Measurements from ENCODE around the gene RANBP17.

The RANBP17 gene

DNA sequence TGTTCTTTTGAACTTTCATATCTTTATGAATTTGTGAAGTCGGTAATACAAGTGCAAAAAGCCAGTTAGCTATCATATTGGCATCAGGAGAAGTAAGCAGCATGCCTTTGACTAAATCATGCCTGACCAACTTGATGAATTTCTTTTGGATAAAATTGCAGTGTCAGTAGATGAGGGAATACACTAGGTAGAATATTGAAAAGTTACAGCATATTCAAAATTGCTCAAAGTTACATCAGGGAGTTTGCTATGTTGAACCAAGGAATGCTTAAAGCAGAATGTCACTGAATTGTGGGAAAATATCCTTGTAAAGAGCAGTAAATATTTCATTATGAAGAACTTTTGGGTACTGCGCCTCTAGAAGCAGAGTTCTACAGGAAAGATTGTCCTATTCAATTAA, 360.1 kb downstream of the RANBP17 start:
- Histone ChIP-seq H3K4me3 (ENCODE audit: low read length) (no peak overlapping the region), H3K9ac (ENCODE audit: low read length) (no peak overlapping the region), H3K4me1 (ENCODE audit: low read length) (no peaks in the 10 kb centered on the region), H3K27me3 (replicated peaks; ENCODE audit: insufficient read depth, low read length) (no peaks in the 10 kb centered on the region), H4K20me1 (ENCODE audit: insufficient read depth, low read length) (no peaks in the 10 kb centered on the region), H3K79me2 (ENCODE audit: low read length) (no peaks in the 10 kb centered on the region), H2AFZ (ENCODE audit: low read length) (no peak overlapping the region), H3K36me3 (replicated peaks; ENCODE audit: insufficient read depth, low read length) (no peaks in the 10 kb centered on the region), H3K27ac (ENCODE audit: low read length) (no peak overlapping the region), H3F3A (ENCODE audit: insufficient read depth, low read length) (no peaks in the 10 kb centered on the region), H3K9me2 (replicated peaks; ENCODE audit: insufficient read depth, low read length) (no peaks in the 10 kb centered on the region), H3K4me2 (ENCODE audit: low read depth, low read length) (no peak overlapping the region), H3K9me3 (replicated peaks; ENCODE audit: insufficient read depth, low read length) (no peaks in the 10 kb centered on the region)
- TF ChIP-seq EZH2 (optimal IDR thresholded peaks at IDR 0.05; ENCODE audit: low read depth, low read length) (no peak), EZH2phosphoT487 (IDR thresholded peaks at IDR 0.05; ENCODE audit: low read length) (no peak)
- TF ChIP-seq, protein P1, sequence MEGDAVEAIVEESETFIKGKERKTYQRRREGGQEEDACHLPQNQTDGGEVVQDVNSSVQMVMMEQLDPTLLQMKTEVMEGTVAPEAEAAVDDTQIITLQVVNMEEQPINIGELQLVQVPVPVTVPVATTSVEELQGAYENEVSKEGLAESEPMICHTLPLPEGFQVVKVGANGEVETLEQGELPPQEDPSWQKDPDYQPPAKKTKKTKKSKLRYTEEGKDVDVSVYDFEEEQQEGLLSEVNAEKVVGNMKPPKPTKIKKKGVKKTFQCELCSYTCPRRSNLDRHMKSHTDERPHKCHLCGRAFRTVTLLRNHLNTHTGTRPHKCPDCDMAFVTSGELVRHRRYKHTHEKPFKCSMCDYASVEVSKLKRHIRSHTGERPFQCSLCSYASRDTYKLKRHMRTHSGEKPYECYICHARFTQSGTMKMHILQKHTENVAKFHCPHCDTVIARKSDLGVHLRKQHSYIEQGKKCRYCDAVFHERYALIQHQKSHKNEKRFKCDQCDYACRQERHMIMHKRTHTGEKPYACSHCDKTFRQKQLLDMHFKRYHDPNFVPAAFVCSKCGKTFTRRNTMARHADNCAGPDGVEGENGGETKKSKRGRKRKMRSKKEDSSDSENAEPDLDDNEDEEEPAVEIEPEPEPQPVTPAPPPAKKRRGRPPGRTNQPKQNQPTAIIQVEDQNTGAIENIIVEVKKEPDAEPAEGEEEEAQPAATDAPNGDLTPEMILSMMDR (IDR thresholded peaks at IDR 0.05; ENCODE audit: low read length) = no peak
- DNase-seq = no peak

DNA sequence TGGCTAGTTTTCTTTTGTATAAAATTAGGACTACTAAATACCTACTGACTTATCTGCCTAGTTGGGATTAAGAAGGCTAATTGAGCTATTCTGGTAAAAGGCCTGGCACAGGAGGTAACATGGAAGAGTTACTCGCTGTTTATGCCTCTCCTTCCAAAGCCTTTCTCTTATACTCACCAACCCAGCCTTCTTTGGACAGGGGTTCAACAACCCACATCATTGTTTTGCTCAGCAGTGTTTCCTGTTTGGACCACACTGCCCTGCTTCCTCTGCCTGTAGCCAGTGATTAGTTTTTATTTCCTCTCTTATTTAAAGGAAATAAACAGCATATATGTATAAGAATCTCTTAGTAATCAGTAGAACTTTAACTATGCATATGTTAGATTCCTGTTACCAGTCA, 362.1 kb downstream of the RANBP17 start:
- no peak overlapping the region for H3K4me3 ChIP-seq (ENCODE audit: low read length)
- H3F3A ChIP-seq (ENCODE audit: insufficient read depth, low read length) = no peaks in the 10 kb centered on the region
- no peak for DNase-seq
- no peaks in the 10 kb centered on the region for H3K36me3 ChIP-seq (replicated peaks; ENCODE audit: insufficient read depth, low read length)
- H3K27me3 ChIP-seq (replicated peaks; ENCODE audit: insufficient read depth, low read length) = no peaks in the 10 kb centered on the region
- no peaks in the 10 kb centered on the region for H3K79me2 ChIP-seq (ENCODE audit: low read length)
- no peaks in the 10 kb centered on the region for H3K4me1 ChIP-seq (ENCODE audit: low read length)
- H3K9me2 ChIP-seq (replicated peaks; ENCODE audit: insufficient read depth, low read length) = no peaks in the 10 kb centered on the region
- no peaks in the 10 kb centered on the region for H3K9me3 ChIP-seq (replicated peaks; ENCODE audit: insufficient read depth, low read length)
- H4K20me1 ChIP-seq (ENCODE audit: insufficient read depth, low read length) = no peaks in the 10 kb centered on the region
- H2AFZ ChIP-seq (ENCODE audit: low read length) = no peak overlapping the region
- no peak for TF ChIP-seq EZH2phosphoT487 (IDR thresholded peaks at IDR 0.05; ENCODE audit: low read length)
- TF ChIP-seq, protein P1 (IDR thresholded peaks at IDR 0.05; ENCODE audit: low read length) = no peak
- no peak for TF ChIP-seq EZH2 (optimal IDR thresholded peaks at IDR 0.05; ENCODE audit: low read depth, low read length)
- H3K27ac ChIP-seq (ENCODE audit: low read length) = no peak overlapping the region
- no peak overlapping the region for H3K4me2 ChIP-seq (ENCODE audit: low read depth, low read length)
- no peak overlapping the region for H3K9ac ChIP-seq (ENCODE audit: low read length)

DNA sequence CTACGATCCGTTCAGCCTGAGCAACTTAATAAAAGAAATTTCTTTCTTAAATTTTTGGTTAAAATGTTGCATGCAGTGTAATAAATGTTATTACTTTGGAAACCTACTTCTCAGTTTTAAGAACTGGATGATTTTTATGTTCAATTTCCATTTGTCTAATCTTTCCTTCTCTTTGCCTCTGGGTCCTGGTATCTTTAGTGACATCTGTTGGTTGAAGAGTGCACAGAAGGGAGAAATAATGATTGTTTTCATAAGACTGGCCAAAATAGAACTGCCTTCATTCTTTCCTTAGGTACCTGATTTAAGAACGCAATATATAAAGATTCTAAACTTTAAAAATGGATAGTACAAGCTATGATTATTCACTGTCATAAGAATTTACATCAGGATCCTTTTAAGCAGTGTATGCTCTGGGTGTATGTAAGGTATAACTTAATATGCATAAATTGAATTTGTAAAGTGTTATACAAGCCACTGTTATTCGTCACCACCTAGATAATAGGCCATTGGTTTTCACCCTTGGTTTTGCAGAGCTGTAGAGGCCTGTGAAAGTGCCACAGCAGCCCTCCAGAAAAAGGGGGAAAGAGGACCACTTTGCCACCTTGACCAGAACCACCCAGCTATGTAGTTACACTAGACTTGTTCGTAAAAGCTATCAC, 364.4 kb downstream of the RANBP17 start:
- Histone ChIP-seq H3F3A (ENCODE audit: insufficient read depth, low read length) (no peaks in the 10 kb centered on the region), H3K36me3 (replicated peaks; ENCODE audit: insufficient read depth, low read length) (no peaks in the 10 kb centered on the region), H3K79me2 (ENCODE audit: low read length) (no peaks in the 10 kb centered on the region), H4K20me1 (ENCODE audit: insufficient read depth, low read length) (no peaks in the 10 kb centered on the region), H3K9ac (ENCODE audit: low read length) (no peak overlapping the region), H3K9me2 (replicated peaks; ENCODE audit: insufficient read depth, low read length) (no peaks in the 10 kb centered on the region), H3K4me2 (ENCODE audit: low read depth, low read length) (no peak overlapping the region), H3K4me1 (ENCODE audit: low read length) (no peaks in the 10 kb centered on the region), H3K27me3 (replicated peaks; ENCODE audit: insufficient read depth, low read length) (no peaks in the 10 kb centered on the region), H3K9me3 (replicated peaks; ENCODE audit: insufficient read depth, low read length) (no peaks in the 10 kb centered on the region), H2AFZ (ENCODE audit: low read length) (no peak overlapping the region), H3K27ac (ENCODE audit: low read length) (no peak overlapping the region), H3K4me3 (ENCODE audit: low read length) (no peak overlapping the region)
- no peak for DNase-seq
- TF ChIP-seq, protein P1 (IDR thresholded peaks at IDR 0.05; ENCODE audit: low read length) = peak; percentile 29
- TF ChIP-seq EZH2 (optimal IDR thresholded peaks at IDR 0.05; ENCODE audit: low read depth, low read length) (no peak), EZH2phosphoT487 (IDR thresholded peaks at IDR 0.05; ENCODE audit: low read length) (no peak)

Measured in MM.1S (cell line).